C4-2B (cell line): ENCODE results near the gene CRACR2A.

Experiments
- H3K27ac ChIP-seq: fragments of 450-650 bp; 2 replicates; pipeline ENCODE4 v1.5.1; 2017
- CTCF ChIP-seq: fragments of 450-650 bp; conservative IDR thresholded peaks from 2 replicates; pipeline ENCODE4 v1.5.1; 2017; ENCODE audit warnings: mild to moderate bottlenecking
- ZFX ChIP-seq: fragments of 450-650 bp; IDR thresholded peaks from 2 replicates; pipeline ENCODE4 v1.6.1; 2017

Gene CRACR2A

GRCh38 chr12:3681595-3682061 lies 71.3 kb downstream of the CRACR2A start:
- no peak overlapping the region for H3K27ac ChIP-seq
- TF ChIP-seq CTCF (no peak), ZFX (no peak)

GRCh38 chr12:3680919-3681594 lies 71.9 kb downstream of the CRACR2A start:
- H3K27ac ChIP-seq, result peak overlapping the region; percentile 8
- TF ChIP-seq CTCF (no peak; the same call in 1 of the 2 replicates), ZFX (no peak)

DNA sequence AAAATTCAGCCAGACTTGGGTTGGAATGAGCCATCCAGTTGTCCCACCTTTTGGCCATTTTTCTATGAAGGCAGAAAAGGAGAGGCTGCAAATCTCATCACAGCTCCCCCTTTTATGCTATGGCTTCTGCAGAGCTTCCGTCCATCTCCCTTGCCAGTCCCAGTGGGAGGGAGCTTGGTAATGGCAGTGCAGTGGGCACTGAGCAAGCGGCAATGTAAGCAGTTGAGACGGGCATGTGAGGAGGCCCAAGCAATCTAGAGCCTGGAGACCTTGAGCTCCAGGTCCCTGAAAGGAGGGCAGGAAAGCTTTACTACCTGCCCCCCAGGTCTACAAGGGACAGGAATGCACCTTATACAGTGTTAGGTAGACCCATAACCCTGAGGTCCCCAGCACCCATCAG lies 73.1 kb downstream of the CRACR2A start:
- TF ChIP-seq ZFX, result no peak
- TF ChIP-seq CTCF, result no peak
- H3K27ac ChIP-seq, result no peak overlapping the region

DNA sequence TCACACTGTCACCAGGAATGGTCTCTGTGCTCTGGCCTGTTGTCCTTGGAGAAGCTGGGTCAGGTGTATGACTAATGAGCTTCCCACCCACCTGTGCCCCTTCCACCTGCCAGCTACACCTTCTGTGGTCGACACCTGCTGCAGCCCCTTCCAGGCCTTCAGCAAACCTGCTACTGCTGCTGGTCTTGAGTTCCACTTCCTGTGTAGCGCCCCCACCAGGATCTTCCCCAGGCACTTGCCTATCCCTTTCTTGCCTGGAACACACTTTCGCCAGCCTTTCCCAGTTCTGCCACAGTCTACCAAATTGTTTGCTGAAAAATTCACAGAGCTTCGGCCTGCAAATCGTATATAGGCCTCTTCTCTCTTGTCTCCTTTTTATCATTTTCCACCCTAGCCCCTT lies 75.3 kb downstream of the CRACR2A start:
- H3K27ac ChIP-seq, result no peak overlapping the region
- TF ChIP-seq ZFX (no peak), CTCF (no peak)

- no peak overlapping the region for H3K27ac ChIP-seq
These were observed 78.8 kb downstream of the CRACR2A start for GRCh38 chr12:3673981-3674708.

GRCh38 chr12:3672113-3672509 lies 80.8 kb downstream of the CRACR2A start:
- TF ChIP-seq CTCF (no peak), ZFX (no peak)
- no peak overlapping the region for H3K27ac ChIP-seq

More at GRCh38 chr12:3673981-3674708, 78.8 kb downstream of the CRACR2A start:
- no peak for TF ChIP-seq CTCF
- TF ChIP-seq ZFX, result no peak
